Measurements from ENCODE around the gene CDHR4.
A peak's percentile ranks its signal among the peaks of the same experiment; 100 is the strongest.

The CDHR4 gene

DNA sequence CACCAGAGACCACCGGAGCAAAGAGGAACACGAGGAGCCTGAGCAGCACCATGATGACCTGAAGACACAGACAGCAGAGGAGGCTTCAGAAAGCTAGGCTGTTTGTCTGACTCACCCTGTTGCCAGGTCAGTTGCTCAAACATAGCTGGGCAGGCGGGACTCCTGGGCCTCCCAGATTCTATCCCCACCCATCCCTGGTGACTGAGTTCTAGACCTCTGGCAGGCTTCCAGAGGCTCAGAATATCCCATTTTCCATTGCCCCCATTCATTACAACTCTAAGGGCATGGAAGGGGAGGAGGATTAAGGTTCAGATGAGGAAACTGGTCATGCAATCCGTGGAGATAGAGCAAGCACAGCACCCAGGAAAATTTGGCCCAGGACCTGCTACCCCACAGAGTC is at the start of gene CDHR4:
TSS of gene CDHR4 (minus strand) at position 113 of the 400 bp plus-strand sequence. CDS start at position 52, 61 bp downstream.
- no peaks in the 10 kb centered on the region; the same call in 1 of the 2 replicates for H3K27me3 ChIP-seq (ENCODE audit: control insufficient read depth, insufficient read depth, low read length)
- no CpG with 5 or more reads among the region's 4 CpGs for WGBS (ENCODE audit: insufficient coverage, insufficient read length)

GRCh38 chr3:49845694-49846093 is 46.0 kb upstream of the CDHR4 start:
- H3K27me3 ChIP-seq (ENCODE audit: control insufficient read depth, insufficient read depth, low read length), result no peaks in the 10 kb centered on the region
- no peaks in the 10 kb centered on the region for H3K4me1 ChIP-seq (ENCODE audit: control insufficient read depth, insufficient read depth, low read length)
- H3K27ac ChIP-seq (ENCODE audit: low read length), result no peak overlapping the region
- no peaks in the 10 kb centered on the region for H3K9me3 ChIP-seq (ENCODE audit: control insufficient read depth, insufficient read depth, low read length)
- no peak overlapping the region for H3K4me3 ChIP-seq (ENCODE audit: low read length)
- no CpG with 5 or more reads among the region's 3 CpGs for WGBS (ENCODE audit: insufficient coverage, insufficient read length)
- DNase-seq (ENCODE audit: low read depth, low spot score), result no peak
- H3K36me3 ChIP-seq (ENCODE audit: control insufficient read depth, insufficient read depth, low read length), result peaks cover 18% of the 10 kb centered on the region; the same call in 1 of the 2 replicates

More for the DNA sequence above, at the start of gene CDHR4:
- peaks cover 4% of the 10 kb centered on the region for H3K4me1 ChIP-seq (ENCODE audit: control insufficient read depth, insufficient read depth, low read length)
- no peaks in the 10 kb centered on the region for H3K36me3 ChIP-seq (ENCODE audit: control insufficient read depth, insufficient read depth, low read length)
- DNase-seq (ENCODE audit: low read depth, low spot score), result no peak
- no peak within 1 kb of the TSS for H3K27ac ChIP-seq (ENCODE audit: low read length)
- H3K4me3 ChIP-seq (ENCODE audit: low read length), result no peak within 1 kb of the TSS
- H3K9me3 ChIP-seq (ENCODE audit: control insufficient read depth, insufficient read depth, low read length), result no peaks in the 10 kb centered on the region

DNA sequence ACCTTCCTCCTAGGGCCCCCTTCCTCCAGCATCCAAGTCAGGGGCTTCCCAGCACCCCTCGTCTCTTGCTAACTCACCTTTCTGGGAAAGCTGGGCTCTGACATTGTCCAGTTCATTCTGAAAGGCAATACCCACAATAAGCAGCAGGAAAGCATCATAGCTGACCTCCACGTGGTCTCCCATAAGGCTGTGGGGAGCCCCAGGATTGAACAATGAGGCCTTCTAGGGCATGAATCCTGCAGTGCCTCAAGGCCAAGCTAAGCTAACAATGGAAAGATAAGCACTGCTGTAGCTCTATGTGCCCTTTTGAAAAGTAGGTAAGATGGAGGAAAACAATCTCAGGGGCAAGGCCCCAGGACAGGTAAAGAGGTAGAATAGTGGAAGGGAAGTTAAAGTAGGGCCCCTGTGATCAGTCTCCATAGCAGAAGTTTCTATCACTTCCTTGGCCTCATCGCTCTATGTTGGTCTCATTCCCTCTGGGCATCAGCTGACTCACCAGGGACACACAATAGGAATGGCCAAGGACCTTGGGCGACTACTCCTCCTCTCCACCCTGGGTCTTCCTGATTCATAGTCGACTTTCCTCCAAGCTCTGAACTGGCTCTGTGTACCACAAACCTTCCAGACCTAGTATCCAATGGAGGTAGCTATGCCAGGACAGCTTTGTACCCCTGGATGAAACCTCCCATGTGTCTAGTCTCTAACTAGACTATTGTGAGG is 45.0 kb upstream of the CDHR4 start:
- peaks cover 23% of the 10 kb centered on the region; the same call in 1 of the 2 replicates for H3K36me3 ChIP-seq (ENCODE audit: control insufficient read depth, insufficient read depth, low read length)
- no peak for DNase-seq (ENCODE audit: low read depth, low spot score)
- no peaks in the 10 kb centered on the region for H3K4me1 ChIP-seq (ENCODE audit: control insufficient read depth, insufficient read depth, low read length)
- no peak overlapping the region for H3K4me3 ChIP-seq (ENCODE audit: low read length)
- no peaks in the 10 kb centered on the region for H3K9me3 ChIP-seq (ENCODE audit: control insufficient read depth, insufficient read depth, low read length)
- no peak overlapping the region for H3K27ac ChIP-seq (ENCODE audit: low read length)
- no CpG with 5 or more reads among the region's 5 CpGs for WGBS (ENCODE audit: insufficient coverage, insufficient read length)
- no peaks in the 10 kb centered on the region for H3K27me3 ChIP-seq (ENCODE audit: control insufficient read depth, insufficient read depth, low read length)

- H3K4me1 ChIP-seq (ENCODE audit: control insufficient read depth, insufficient read depth, low read length), result no peaks in the 10 kb centered on the region
- H3K36me3 ChIP-seq (ENCODE audit: control insufficient read depth, insufficient read depth, low read length), result peaks cover 30% of the 10 kb centered on the region
- no peaks in the 10 kb centered on the region for H3K9me3 ChIP-seq (ENCODE audit: control insufficient read depth, insufficient read depth, low read length)
- DNase-seq (ENCODE audit: low read depth, low spot score), result no peak
- H3K27me3 ChIP-seq (ENCODE audit: control insufficient read depth, insufficient read depth, low read length), result no peaks in the 10 kb centered on the region
- no CpG with 5 or more reads among the region's 3 CpGs for WGBS (ENCODE audit: insufficient coverage, insufficient read length)
- H3K27ac ChIP-seq (ENCODE audit: low read length), result no peak overlapping the region
- no peak overlapping the region for H3K4me3 ChIP-seq (ENCODE audit: low read length)
Observed at GRCh38 chr3:49842843-49843517, 43.3 kb upstream of the CDHR4 start.

DNA sequence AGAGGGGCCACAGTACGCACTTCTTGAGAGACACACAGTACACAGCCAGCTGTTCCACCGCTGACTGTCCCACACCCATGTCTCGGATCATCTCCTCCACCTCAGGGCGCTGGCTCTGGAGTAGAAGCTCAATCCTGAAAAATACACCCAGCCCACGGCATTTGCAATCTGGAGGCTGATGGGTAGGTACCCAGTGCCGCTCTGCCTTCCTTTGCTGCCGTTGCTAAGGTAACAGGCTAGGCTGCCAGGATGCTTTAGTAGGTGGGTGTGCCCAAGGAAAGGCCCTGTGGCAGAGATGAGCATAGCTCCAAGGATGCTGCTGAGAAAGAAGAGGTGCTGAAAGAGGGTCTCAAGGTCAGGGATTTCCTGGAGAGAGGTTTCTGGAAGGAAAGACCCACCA is 42.1 kb upstream of the CDHR4 start:
- WGBS (ENCODE audit: insufficient coverage, insufficient read length), result no CpG with 5 or more reads among the region's 7 CpGs
- Histone ChIP-seq H3K27me3 (ENCODE audit: control insufficient read depth, insufficient read depth, low read length) (no peaks in the 10 kb centered on the region), H3K36me3 (ENCODE audit: control insufficient read depth, insufficient read depth, low read length) (peaks cover 33% of the 10 kb centered on the region), H3K4me1 (ENCODE audit: control insufficient read depth, insufficient read depth, low read length) (no peaks in the 10 kb centered on the region), H3K9me3 (ENCODE audit: control insufficient read depth, insufficient read depth, low read length) (no peaks in the 10 kb centered on the region), H3K27ac (ENCODE audit: low read length) (no peak overlapping the region), H3K4me3 (ENCODE audit: low read length) (no peak overlapping the region)
- DNase-seq (ENCODE audit: low read depth, low spot score), result no peak

DNA sequence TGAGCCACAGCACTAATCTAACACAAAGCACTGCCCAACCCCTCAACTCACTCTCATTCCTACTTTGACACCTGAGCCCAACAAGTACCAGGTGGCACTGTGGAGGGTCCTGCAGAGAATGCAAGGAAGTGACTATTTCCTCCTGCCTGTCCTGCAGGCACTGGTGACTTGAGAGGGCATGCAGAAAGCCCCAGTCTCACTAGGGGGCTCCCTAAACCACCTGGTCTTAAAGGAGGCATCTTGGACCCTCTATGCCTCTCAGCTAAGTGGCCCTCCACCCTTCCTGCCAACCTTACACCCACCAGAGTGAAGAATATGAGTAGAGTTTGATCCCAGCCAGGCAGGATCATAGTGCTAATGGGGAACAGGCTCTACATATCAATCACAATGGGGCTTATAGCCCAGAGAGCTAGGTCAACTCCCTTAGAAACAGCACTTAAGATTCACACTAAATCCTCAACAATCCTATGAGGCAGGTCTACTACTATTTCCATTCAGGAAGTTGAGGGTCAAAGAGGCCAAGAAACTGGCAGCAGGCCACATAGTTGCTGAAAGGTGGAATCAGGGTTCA is 41.5 kb upstream of the CDHR4 start:
- Histone ChIP-seq H3K4me1 (ENCODE audit: control insufficient read depth, insufficient read depth, low read length) (no peaks in the 10 kb centered on the region), H3K27me3 (ENCODE audit: control insufficient read depth, insufficient read depth, low read length) (no peaks in the 10 kb centered on the region), H3K4me3 (ENCODE audit: low read length) (no peak overlapping the region), H3K9me3 (ENCODE audit: control insufficient read depth, insufficient read depth, low read length) (no peaks in the 10 kb centered on the region), H3K27ac (ENCODE audit: low read length) (no peak overlapping the region), H3K36me3 (ENCODE audit: control insufficient read depth, insufficient read depth, low read length) (peaks cover 31% of the 10 kb centered on the region)
- peak; percentile 29 for DNase-seq (ENCODE audit: low read depth, low spot score)

DNA sequence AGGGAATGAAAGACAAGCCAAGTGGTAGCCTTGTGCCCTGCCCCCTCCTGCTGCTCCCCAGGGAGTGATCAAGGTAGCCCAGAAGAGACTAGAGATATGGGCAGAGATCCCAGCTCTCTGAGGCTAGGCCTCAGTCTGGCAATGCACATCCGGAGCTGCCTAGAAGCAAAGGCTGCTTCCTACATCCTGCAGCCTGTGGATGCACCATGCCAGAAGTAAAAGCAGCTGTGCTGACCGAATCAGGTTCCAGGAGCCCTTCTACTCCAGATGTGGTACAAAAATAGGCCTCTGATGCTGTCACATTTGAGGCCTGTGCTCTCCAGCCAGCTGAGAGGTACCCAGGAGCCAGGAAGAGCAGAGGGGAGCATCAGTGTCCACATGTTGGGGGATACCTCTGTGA is 40.7 kb upstream of the CDHR4 start:
- H3K4me3 ChIP-seq (ENCODE audit: low read length), result no peak overlapping the region
- no CpG with 5 or more reads among the region's 2 CpGs for whole genome bisulfite sequencing (ENCODE audit: insufficient coverage, insufficient read length)
- H3K27me3 ChIP-seq (ENCODE audit: control insufficient read depth, insufficient read depth, low read length), result no peaks in the 10 kb centered on the region
- no peaks in the 10 kb centered on the region for H3K4me1 ChIP-seq (ENCODE audit: control insufficient read depth, insufficient read depth, low read length)
- H3K27ac ChIP-seq (ENCODE audit: low read length), result no peak overlapping the region
- no peaks in the 10 kb centered on the region for H3K9me3 ChIP-seq (ENCODE audit: control insufficient read depth, insufficient read depth, low read length)
- DNase-seq (ENCODE audit: low read depth, low spot score), result no peak
- peaks cover 26% of the 10 kb centered on the region for H3K36me3 ChIP-seq (ENCODE audit: control insufficient read depth, insufficient read depth, low read length)

DNA sequence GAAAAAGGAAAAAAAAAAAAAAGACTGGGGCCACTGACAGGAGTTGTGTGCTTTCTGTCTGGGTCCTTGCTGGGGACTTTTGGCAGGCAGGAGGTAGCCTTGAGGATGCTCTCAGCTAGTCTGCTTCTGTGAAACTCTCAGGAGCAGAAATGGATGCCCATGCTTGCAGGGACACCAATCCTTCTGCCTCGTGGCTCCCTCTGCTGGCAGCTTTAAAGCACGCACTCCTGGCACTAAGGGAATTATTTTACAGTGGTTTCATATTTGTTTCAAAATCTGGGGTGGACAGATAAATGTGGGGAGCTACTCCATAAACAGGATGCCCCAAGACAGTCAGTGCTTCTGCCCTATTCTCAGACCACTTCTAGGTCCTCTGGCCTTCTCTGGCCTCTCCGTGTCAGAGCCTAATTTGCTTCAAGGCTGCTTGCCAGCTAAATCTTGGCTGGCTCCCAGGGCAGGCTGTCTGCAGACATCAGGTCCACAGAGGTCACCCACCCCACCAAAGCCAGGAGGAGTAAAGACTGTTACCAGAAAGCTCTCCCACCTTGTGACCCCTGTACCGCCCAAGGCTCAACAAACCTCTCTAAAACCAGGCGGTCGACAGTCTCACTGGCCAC is 39.6 kb upstream of the CDHR4 start:
- Histone ChIP-seq H3K4me3 (ENCODE audit: low read length) (no peak overlapping the region), H3K27me3 (ENCODE audit: control insufficient read depth, insufficient read depth, low read length) (no peaks in the 10 kb centered on the region), H3K27ac (ENCODE audit: low read length) (no peak overlapping the region), H3K4me1 (ENCODE audit: control insufficient read depth, insufficient read depth, low read length) (no peaks in the 10 kb centered on the region), H3K36me3 (ENCODE audit: control insufficient read depth, insufficient read depth, low read length) (peaks cover 21% of the 10 kb centered on the region), H3K9me3 (ENCODE audit: control insufficient read depth, insufficient read depth, low read length) (no peaks in the 10 kb centered on the region)
- DNase-seq (ENCODE audit: low read depth, low spot score), result no peak
- WGBS (ENCODE audit: insufficient coverage, insufficient read length), result no CpG with 5 or more reads among the region's 6 CpGs

GRCh38 chr3:49831341-49831740 is 31.7 kb upstream of the CDHR4 start:
- no peaks in the 10 kb centered on the region for H3K27me3 ChIP-seq (ENCODE audit: control insufficient read depth, insufficient read depth, low read length)
- no peak overlapping the region for H3K4me3 ChIP-seq (ENCODE audit: low read length)
- no peak overlapping the region for H3K27ac ChIP-seq (ENCODE audit: low read length)
- peaks cover 13% of the 10 kb centered on the region for H3K36me3 ChIP-seq (ENCODE audit: control insufficient read depth, insufficient read depth, low read length)
- no CpG with 5 or more reads among the region's 3 CpGs for WGBS (ENCODE audit: insufficient coverage, insufficient read length)
- no peak for DNase-seq (ENCODE audit: low read depth, low spot score)
- H3K4me1 ChIP-seq (ENCODE audit: control insufficient read depth, insufficient read depth, low read length), result no peaks in the 10 kb centered on the region
- H3K9me3 ChIP-seq (ENCODE audit: control insufficient read depth, insufficient read depth, low read length), result no peaks in the 10 kb centered on the region

DNA sequence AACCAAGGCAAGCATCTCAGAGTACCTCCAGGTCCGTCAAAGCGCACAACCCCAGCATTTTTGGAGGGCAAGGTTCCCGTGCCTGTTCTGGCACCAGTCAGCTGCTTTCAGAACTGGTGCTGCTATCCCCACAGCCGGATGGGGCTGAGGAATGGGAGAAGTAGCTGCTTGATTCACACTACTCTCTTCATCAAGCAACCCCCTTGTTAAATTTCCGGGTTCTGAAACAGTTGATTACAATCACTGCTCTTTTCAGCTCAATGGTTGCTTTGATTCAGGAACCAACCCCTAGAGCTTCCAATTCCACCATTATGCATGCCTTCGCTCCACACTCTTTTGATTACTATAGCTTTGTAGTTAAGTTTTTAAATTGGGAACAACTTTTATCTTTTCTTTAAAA is 26.3 kb upstream of the CDHR4 start:
- no peak overlapping the region for H3K4me3 ChIP-seq (ENCODE audit: low read length)
- WGBS (ENCODE audit: insufficient coverage, insufficient read length), result no CpG with 5 or more reads among the region's 6 CpGs
- H3K27me3 ChIP-seq (ENCODE audit: control insufficient read depth, insufficient read depth, low read length), result no peaks in the 10 kb centered on the region
- no peaks in the 10 kb centered on the region for H3K4me1 ChIP-seq (ENCODE audit: control insufficient read depth, insufficient read depth, low read length)
- H3K36me3 ChIP-seq (ENCODE audit: control insufficient read depth, insufficient read depth, low read length), result peaks cover 9% of the 10 kb centered on the region
- no peak overlapping the region for H3K27ac ChIP-seq (ENCODE audit: low read length)
- H3K9me3 ChIP-seq (ENCODE audit: control insufficient read depth, insufficient read depth, low read length), result no peaks in the 10 kb centered on the region
- DNase-seq (ENCODE audit: low read depth, low spot score), result no peak

Measured in iPS DF 6.9 (cell line).